ENCODE measurements around the gene MRPL34. TPM values are rescaled to one million over a fixed set of nuclear protein-coding genes. Genes with fewer than 3 reads are reported as not detected.

Gene MRPL34
- total RNA-seq, 4 donors from 2014 or later, result 95.8 to 311 (median 149) TPM

DNA sequence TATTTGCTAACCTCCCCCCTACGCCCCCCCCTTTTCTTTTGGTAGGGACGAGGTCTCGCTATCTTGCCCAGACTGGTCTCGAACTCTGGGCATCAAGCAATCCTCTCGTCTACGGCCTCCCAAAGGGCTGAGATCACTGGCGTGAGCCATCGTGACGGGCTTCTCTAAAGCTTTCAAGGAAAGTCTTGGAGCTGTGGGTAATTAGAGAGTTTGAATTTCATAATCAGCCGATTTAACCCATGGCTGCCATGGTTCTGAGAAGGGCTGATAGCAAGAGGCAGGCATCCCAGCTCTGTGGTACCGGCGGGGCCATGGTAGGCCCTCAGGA, 1.8 kb upstream of the MRPL34 start:
- Histone ChIP-seq H3K27me3 (no peaks in the 10 kb centered on the region), H3K36me3 (peaks cover 0 to 2% of the 10 kb centered on the region in 2 donors), H3K4me3 (replicated peaks in 1 of 3) (peak overlapping the region in 1 of 3 donors; percentile 75), H3K4me1 (peaks cover 36 to 37% of the 10 kb centered on the region in 2 donors), H3K9me3 (no peaks in the 10 kb centered on the region), H3K27ac (peak overlapping the region; percentile 64 to 91 (median 90))
- peak; percentile 35 to 47 for DNase-seq
- 11 to 33% methylated on average over 12 of the region's 12 CpGs for WGBS, 2 donors
- no peak for TF ChIP-seq POLR2A (IDR thresholded peaks at IDR 0.05)
- TF ChIP-seq, protein P1, sequence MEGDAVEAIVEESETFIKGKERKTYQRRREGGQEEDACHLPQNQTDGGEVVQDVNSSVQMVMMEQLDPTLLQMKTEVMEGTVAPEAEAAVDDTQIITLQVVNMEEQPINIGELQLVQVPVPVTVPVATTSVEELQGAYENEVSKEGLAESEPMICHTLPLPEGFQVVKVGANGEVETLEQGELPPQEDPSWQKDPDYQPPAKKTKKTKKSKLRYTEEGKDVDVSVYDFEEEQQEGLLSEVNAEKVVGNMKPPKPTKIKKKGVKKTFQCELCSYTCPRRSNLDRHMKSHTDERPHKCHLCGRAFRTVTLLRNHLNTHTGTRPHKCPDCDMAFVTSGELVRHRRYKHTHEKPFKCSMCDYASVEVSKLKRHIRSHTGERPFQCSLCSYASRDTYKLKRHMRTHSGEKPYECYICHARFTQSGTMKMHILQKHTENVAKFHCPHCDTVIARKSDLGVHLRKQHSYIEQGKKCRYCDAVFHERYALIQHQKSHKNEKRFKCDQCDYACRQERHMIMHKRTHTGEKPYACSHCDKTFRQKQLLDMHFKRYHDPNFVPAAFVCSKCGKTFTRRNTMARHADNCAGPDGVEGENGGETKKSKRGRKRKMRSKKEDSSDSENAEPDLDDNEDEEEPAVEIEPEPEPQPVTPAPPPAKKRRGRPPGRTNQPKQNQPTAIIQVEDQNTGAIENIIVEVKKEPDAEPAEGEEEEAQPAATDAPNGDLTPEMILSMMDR (IDR thresholded peaks at IDR 0.05), result no peak
- intact Hi-C loops (cut with DNase I), result no loop called here

DNA sequence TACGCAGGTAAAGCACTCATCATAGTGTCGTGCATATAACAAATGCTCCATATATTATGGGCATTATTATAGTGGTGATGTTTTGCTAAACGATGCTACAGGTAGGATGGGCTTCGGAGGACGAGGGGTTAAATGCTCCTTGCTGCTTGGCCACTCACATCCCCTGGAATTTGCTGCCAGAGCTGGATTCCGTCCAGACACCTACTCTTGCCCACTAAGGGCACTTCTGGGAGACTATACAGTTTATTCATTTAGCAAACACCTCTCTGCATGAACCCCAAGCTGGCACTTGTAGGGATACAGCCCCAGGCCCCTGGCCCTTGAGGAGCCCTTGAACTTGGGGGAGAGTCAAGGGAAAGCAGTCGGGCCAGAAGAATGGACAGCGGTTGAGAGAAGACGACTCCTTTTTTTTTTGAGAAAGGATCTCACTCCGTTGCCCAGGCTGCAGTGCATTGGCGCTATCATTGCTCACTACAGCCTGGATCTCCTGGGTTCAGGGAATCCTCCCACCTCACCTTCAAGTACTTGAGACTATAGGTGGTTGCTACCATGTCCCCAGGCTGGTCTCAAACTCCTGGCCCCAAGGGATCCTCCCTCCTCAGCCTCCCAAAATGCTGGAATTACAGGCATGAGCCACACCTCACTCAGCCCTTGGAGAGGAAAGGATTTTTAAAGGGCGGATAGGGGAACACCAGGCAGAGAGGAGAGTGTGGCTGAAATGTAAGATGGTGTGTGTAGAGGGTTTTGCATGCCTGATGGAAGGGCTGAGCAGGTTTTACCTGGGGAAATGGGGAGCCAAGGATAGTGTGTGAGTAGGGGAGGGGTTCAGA, 1.1 kb upstream of the MRPL34 start:
- no peaks in the 10 kb centered on the region for H3K27me3 ChIP-seq
- peak; percentile 82 to 87 for DNase-seq
- no peaks in the 10 kb centered on the region for H3K9me3 ChIP-seq
- peak overlapping the region; percentile 31 to 91 (median 90) for H3K27ac ChIP-seq
- intact Hi-C loops (cut with DNase I), result no loop called here
- peaks cover 36 to 37% of the 10 kb centered on the region in 2 donors for H3K4me1 ChIP-seq
- no peak overlapping the region for H3K4me3 ChIP-seq (replicated peaks in 1 of 3)
- peaks cover 0 to 2% of the 10 kb centered on the region in 2 donors for H3K36me3 ChIP-seq
- 24 to 29% methylated on average over 12 of the region's 12 CpGs for WGBS, 2 donors
- TF ChIP-seq POLR2A (IDR thresholded peaks at IDR 0.05), result no peak
- TF ChIP-seq, protein P1 (IDR thresholded peaks at IDR 0.05), result no peak

DNA sequence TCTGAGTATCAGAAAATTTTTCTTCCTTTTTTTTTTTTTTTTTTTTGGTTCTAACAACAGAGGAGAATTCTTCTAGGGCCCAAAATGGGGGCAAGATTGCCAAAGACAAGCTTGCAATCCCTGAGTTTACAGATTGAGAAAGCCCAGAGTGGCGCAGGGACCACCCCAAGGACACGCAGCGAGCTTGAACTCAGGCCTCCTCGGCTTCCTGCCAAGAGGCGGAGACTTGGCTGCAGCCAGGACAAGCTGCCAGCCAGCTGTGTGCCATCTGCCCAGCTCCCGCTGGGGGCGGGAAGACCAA, 506 bp upstream of the MRPL34 start:
- no peaks in the 10 kb centered on the region for H3K27me3 ChIP-seq
- H3K36me3 ChIP-seq, result peaks cover 0 to 2% of the 10 kb centered on the region in 2 donors
- peaks cover 39 to 41% of the 10 kb centered on the region in 2 donors for H3K4me1 ChIP-seq
- DNase-seq, result no peak
- intact Hi-C loops (cut with DNase I), result no loop called here
- TF ChIP-seq, protein P1 (IDR thresholded peaks at IDR 0.05), result no peak
- TF ChIP-seq POLR2A (IDR thresholded peaks at IDR 0.05), result no peak
- H3K4me3 ChIP-seq (replicated peaks in 1 of 3), result peak overlapping the region in 1 of 3 donors; percentile 57
- H3K27ac ChIP-seq, result peak overlapping the region; percentile 31 to 91 (median 90)
- 0 to 2% methylated on average over 5 to 7 of the region's 7 CpGs for WGBS, 2 donors
- H3K9me3 ChIP-seq, result no peaks in the 10 kb centered on the region

DNA sequence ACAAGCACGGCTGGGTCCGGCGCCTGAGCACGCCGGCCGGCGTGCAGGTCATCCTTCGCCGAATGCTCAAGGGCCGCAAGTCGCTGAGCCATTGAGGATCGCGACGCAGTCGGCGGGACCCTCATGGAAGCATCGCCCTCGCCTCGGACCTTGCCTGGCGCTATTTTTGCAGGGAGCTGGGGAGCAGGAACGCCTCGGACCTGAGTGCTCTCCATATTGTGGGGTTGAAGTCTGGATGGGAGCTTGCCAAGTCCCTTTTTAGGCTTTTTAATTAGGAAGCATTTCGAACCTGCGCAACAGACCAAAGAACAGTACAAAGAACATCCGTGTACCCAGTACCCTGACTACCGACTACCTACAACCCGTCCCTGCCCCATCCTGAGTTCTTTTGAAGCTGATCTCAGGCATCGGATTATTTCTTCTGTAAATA, 628 bp downstream of the MRPL34 start:
- Histone ChIP-seq H3K27ac (peak overlapping the region; percentile 90 to 91 (median 90)), H3K27me3 (no peaks in the 10 kb centered on the region), H3K36me3 (no peaks in the 10 kb centered on the region), H3K4me1 (peaks cover 49 to 51% of the 10 kb centered on the region in 2 donors), H3K9me3 (no peaks in the 10 kb centered on the region), H3K4me3 (replicated peaks in 1 of 3) (peak overlapping the region; percentile 37 to 57 (median 55))
- WGBS, 2 donors, result 10 to 31% methylated on average over 6 to 18 of the region's 28 CpGs
- intact Hi-C loops (cut with DNase I), result no loop called here
- no peak for TF ChIP-seq POLR2A (IDR thresholded peaks at IDR 0.05)
- TF ChIP-seq, protein P1 (IDR thresholded peaks at IDR 0.05), result no peak
- DNase-seq, result peak in 1 of 2 donors; percentile 59

DNA sequence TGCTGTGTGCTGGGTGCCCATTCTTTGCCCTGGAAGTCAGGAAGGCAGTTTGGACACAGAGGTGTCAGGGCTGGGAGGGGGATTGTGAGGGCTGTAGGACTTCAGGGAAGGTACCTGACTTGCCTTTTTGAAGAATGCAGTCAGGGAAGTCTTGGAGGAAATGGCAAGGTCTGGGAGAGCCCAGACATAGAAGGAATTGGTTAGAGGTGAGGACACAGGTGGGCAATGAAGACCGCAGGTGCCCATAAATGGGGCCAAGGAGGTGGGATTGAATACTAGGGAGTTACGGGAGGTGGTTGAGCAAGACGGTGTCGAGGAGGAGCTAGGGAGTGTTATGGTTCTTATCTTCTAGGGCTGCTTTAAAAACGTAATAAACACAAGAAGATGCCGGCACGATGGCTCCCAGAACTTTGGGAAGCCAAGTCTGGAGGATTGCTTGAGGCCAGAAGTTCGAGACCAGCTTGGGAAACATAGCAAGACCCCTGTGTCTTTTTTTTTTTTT, 2.3 kb downstream of the MRPL34 start:
- H3K27ac ChIP-seq, result no peak overlapping the region
- no peak overlapping the region for H3K4me3 ChIP-seq (replicated peaks in 1 of 3)
- no peaks in the 10 kb centered on the region for H3K27me3 ChIP-seq
- peaks cover 48 to 51% of the 10 kb centered on the region in 2 donors for H3K4me1 ChIP-seq
- no peak for TF ChIP-seq POLR2A (IDR thresholded peaks at IDR 0.05)
- TF ChIP-seq, protein P1 (IDR thresholded peaks at IDR 0.05), result no peak
- intact Hi-C loops (cut with DNase I), result no loop called here
- 84 to 87% methylated on average over 8 of the region's 8 CpGs for WGBS, 2 donors
- no peak for DNase-seq
- H3K36me3 ChIP-seq, result no peaks in the 10 kb centered on the region
- no peaks in the 10 kb centered on the region for H3K9me3 ChIP-seq
